ENCODE measurements around the gene C9orf85. TPM values are rescaled to one million over a fixed set of nuclear protein-coding genes. Genes with fewer than 3 reads are reported as not detected.

The C9orf85 gene
- total and polyA plus RNA-seq, 2 of the 4 experiments (the other 2 are of a cell fraction) = 4.3 to 8.4 TPM

DNA sequence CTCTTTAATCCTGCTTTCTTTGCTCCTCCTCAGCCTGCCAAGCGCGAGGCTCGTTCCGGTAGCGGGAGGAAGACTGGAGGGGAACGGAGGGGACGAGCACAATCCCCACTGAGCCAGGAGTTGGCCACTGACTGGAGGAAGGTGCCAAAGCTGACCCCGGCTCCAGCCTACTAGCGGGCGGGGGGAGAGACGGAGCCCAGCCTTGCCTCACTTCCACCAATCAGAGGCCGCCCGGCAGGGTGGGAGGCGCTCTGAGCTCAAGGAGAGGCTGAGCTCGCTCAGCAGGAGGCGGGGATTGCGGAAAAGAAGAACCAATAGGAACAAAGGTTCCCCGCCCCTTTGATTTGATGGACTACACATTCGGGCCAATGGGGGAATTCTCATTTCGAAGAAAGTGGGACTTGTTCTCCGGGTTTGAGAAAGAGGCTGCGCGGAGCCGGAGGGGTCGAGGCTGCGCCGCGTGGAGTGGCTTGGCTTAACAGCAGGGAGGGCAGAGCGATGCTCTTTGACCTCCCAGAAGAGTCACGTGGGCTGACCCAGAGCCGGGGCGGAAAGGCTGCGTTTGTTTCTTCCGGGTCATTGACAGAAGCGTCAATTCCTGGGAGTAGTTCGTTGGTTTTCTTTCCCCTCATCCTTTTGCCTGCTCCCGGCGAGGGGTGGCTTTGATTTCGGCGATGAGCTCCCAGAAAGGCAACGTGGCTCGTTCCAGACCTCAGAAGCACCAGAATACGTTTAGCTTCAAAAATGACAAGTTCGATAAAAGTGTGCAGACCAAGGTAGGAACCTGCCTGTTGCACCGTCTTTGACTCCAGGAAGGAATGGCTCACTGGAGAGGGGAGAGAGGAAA lies at the start of gene C9orf85, which contains the start of gene ABHD17B (continued):
- TF ChIP-seq, protein P1, sequence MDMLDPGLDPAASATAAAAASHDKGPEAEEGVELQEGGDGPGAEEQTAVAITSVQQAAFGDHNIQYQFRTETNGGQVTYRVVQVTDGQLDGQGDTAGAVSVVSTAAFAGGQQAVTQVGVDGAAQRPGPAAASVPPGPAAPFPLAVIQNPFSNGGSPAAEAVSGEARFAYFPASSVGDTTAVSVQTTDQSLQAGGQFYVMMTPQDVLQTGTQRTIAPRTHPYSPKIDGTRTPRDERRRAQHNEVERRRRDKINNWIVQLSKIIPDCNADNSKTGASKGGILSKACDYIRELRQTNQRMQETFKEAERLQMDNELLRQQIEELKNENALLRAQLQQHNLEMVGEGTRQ (IDR thresholded peaks at IDR 0.05; ENCODE audit: low read depth, low read length) = peak; percentile 96
- no peak for TF ChIP-seq CHD1 (IDR thresholded peaks at IDR 0.05; ENCODE audit: low read depth, low read length)
- TF ChIP-seq MXI1 (IDR thresholded peaks at IDR 0.05; ENCODE audit: borderline replicate concordance, low read depth, low read length) = peak; percentile 67; the same call in 1 of the 2 replicates

GRCh38 chr9:71863631-71864030 lies 47.8 kb upstream of the C9orf85 start:
- H4K20me1 ChIP-seq (ENCODE audit: insufficient read depth, low read length) = no peaks in the 10 kb centered on the region; the same call in 1 of the 2 replicates
- in situ Hi-C loops (cut with MboI; ENCODE audit: low sequenced_read_pairs) = no loop called here
- intact Hi-C loops (cut with micrococcal nuclease) = no loop called here
- no peak overlapping the region for H3K4ac ChIP-seq (ENCODE audit: low read depth, low read length)
- no peak overlapping the region for H2AFZ ChIP-seq (replicated peaks; ENCODE audit: low read length, poor library complexity)
- no peak overlapping the region for H3K56ac ChIP-seq (ENCODE audit: extremely low read depth, insufficient read depth, low read length)
- no peak overlapping the region for H3K4me2 ChIP-seq (ENCODE audit: low read depth, low read length)
- no peak overlapping the region for H4K8ac ChIP-seq (ENCODE audit: low read depth in 2 of 2, low read length in 2 of 2)
- H4K91ac ChIP-seq (ENCODE audit: insufficient read depth, low read depth, low read length) = no peak overlapping the region
- H2BK20ac ChIP-seq (ENCODE audit: low read depth, low read length) = no peak overlapping the region
- dilution Hi-C loops (cut with HindIII; ENCODE audit: low sequenced_read_pairs, unreplicated experiment) = no loop called here
- H2BK120ac ChIP-seq (ENCODE audit: low read depth, low read length) = no peak overlapping the region
- ChIA-PET POLR2A (ENCODE audit: unreplicated experiment) (no interaction called here), CTCF (interaction anchor here (1.4 kb wide), 1 partner anchor 52 kb away, joined by 4 read pairs; no protein-coding TSS in a partner anchor)
- no peak overlapping the region for H3K23ac ChIP-seq (ENCODE audit: low read depth, low read length)
- H2BK15ac ChIP-seq (ENCODE audit: low read depth, low read length) = no peak overlapping the region
- H2AK9ac ChIP-seq (replicated peaks; ENCODE audit: low read depth, low read length, poor library complexity) = no peak overlapping the region
- H3K27me3 ChIP-seq (ENCODE audit: control insufficient read depth, insufficient read depth, low read length) = no peaks in the 10 kb centered on the region
- no peak overlapping the region for H3K18ac ChIP-seq (ENCODE audit: low read depth, low read length)
- H3K36me3 ChIP-seq (ENCODE audit: control insufficient read depth, insufficient read depth, low read length) = peaks cover 1% of the 10 kb centered on the region; the same call in 1 of the 2 replicates
- no peak overlapping the region for H2AK5ac ChIP-seq (ENCODE audit: low read depth, low read length)
- no peak overlapping the region for H2BK5ac ChIP-seq (ENCODE audit: low read depth, low read length, poor library complexity, severe bottlenecking)
- no peak overlapping the region for H3K14ac ChIP-seq (replicated peaks; ENCODE audit: low read depth, low read length)
- peaks cover 4% of the 10 kb centered on the region; the same call in 1 of the 2 replicates for H3K9me3 ChIP-seq (ENCODE audit: control insufficient read depth, insufficient read depth, low read length)
- no TSS peak for BruUV-seq (replicated peaks)
- H3K79me1 ChIP-seq (ENCODE audit: low read depth in 1 of 2, low read length in 2 of 2) = 0 out of 4 replicates have a peak, but pooled peaks cover 0 to 3% of the 10 kb centered on the region in 2 experiments
- ATAC-seq (ENCODE audit: low read depth) (peak; percentile 48), DNase-seq (peak; percentile 67)
- no peak overlapping the region for H3K4me3 ChIP-seq (ENCODE audit: insufficient read depth, low read depth, low read length)
- H3K27ac ChIP-seq (ENCODE audit: insufficient read depth, low read length) = no peak overlapping the region
- no CpG with 5 or more reads among the region's 1 CpG for WGBS, 2 experiments (ENCODE audit: extremely low coverage in 2 of 2, insufficient read length in 1 of 2)
- TF ChIP-seq RAD21 (IDR thresholded peaks at IDR 0.05; ENCODE audit: low read length) (no peak), RCOR1 (IDR thresholded peaks at IDR 0.05; ENCODE audit: insufficient replicate concordance, low read length) (no peak), CEBPB (IDR thresholded peaks at IDR 0.05; ENCODE audit: low read depth, low read length) (peak; percentile 53)
- no peaks in the 10 kb centered on the region for H3K9me1 ChIP-seq (ENCODE audit: insufficient read depth, low read length)
- H4K5ac ChIP-seq (ENCODE audit: low read depth, low read length) = no peak overlapping the region
- H3K4me1 ChIP-seq (ENCODE audit: control insufficient read depth, insufficient read depth, low read length) = no peaks in the 10 kb centered on the region
- H3K9ac ChIP-seq (ENCODE audit: low read depth, low read length) = no peak overlapping the region
